ENCODE data around the gene GSTM5.
"Not testable (repeated sequence)": the region's sequence is repeated elsewhere in the genome, so short reads cannot be mapped to it uniquely, and the experiment has no call there.

GSTM5 gene

GRCh38 chr1:109750241-109750882, 38.3 kb downstream of the GSTM5 start:
- no peak overlapping the region for H3K4me3 ChIP-seq (ENCODE audit: low read depth, low read length)
- no peak for TF ChIP-seq CTCF (IDR thresholded peaks at IDR 0.05; ENCODE audit: borderline replicate concordance, insufficient read depth, low read depth, low read length)

GRCh38 chr1:109750920-109751319, 38.9 kb downstream of the GSTM5 start:
- no peak overlapping the region for H3K4me3 ChIP-seq (ENCODE audit: low read depth, low read length)
- no peak for TF ChIP-seq CTCF (IDR thresholded peaks at IDR 0.05; ENCODE audit: borderline replicate concordance, insufficient read depth, low read depth, low read length)

GRCh38 chr1:109751531-109752260, 39.6 kb downstream of the GSTM5 start:
- TF ChIP-seq CTCF (IDR thresholded peaks at IDR 0.05; ENCODE audit: borderline replicate concordance, insufficient read depth, low read depth, low read length), result no peak

GRCh38 chr1:109754738-109755137, 42.7 kb downstream of the GSTM5 start:
- H3K4me3 ChIP-seq (ENCODE audit: low read depth, low read length), result no peak overlapping the region
- no peak for TF ChIP-seq CTCF (IDR thresholded peaks at IDR 0.05; ENCODE audit: borderline replicate concordance, insufficient read depth, low read depth, low read length)

More at GRCh38 chr1:109751531-109752260, 39.6 kb downstream of the GSTM5 start:
- no peak overlapping the region for H3K4me3 ChIP-seq (ENCODE audit: low read depth, low read length)

GRCh38 chr1:109756325-109756724, 44.3 kb downstream of the GSTM5 start:
- not testable (repeated sequence) for H3K4me3 ChIP-seq (ENCODE audit: low read depth, low read length)

GRCh38 chr1:109756848-109757521, 44.9 kb downstream of the GSTM5 start:
- H3K4me3 ChIP-seq (ENCODE audit: low read depth, low read length), result no peak overlapping the region
- TF ChIP-seq CTCF (IDR thresholded peaks at IDR 0.05; ENCODE audit: borderline replicate concordance, insufficient read depth, low read depth, low read length), result no peak

GRCh38 chr1:109757936-109758786, 46.1 kb downstream of the GSTM5 start:
- no peak overlapping the region for H3K4me3 ChIP-seq (ENCODE audit: low read depth, low read length)
- no peak for TF ChIP-seq CTCF (IDR thresholded peaks at IDR 0.05; ENCODE audit: borderline replicate concordance, insufficient read depth, low read depth, low read length)

Measured in GM12875 (cell line).